ENCODE measurements around the gene CTSE. TPM values are rescaled to one million over a fixed set of nuclear protein-coding genes. Genes with fewer than 3 reads are reported as not detected.

CTSE gene
- total RNA-seq, 2 donors from 2014 or later = 10.1 to 10.8 TPM

DNA sequence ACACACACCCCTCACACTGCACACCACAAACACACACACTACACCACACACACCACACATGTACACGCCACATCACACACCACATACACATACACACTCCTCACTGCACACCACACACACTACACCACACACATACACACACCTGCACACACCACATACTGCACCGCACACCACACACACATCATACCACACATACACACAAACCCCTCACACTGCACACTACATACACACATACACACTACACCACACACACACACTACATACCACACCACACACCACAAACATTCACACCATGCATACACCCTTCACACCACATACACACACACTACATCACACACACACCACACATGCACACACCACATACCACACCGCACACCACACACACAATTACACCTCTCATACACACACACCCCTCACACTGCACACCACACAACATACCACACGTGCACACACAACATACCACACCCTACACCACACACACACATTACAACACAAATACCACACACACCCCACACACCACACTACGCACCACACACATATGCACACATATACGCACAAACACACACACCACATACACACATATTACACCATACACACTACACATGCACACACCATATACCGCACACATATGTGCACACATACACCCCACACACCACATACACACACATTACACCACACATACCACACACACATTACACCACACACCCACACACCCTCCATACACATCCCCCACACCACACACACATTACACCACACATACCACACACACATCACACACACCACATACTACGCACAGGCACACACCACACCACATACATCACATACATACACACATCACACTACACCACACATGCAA is 50.1 kb downstream of the CTSE start:
- intact Hi-C loops (cut with DNase I) = loop anchor here (10.0 kb wide), 1 partner anchor 309 kb away; no protein-coding TSS in a partner anchor
- Histone ChIP-seq H3K9ac (ENCODE audit: low read depth in 2 of 2, low read length in 2 of 2) (no peak overlapping the region), H3K4me1 (no peaks in the 10 kb centered on the region), H3K27me3 (no peaks in the 10 kb centered on the region), H3K27ac (no peak overlapping the region), H3K36me3 (no peaks in the 10 kb centered on the region), H3K9me3 (no peaks in the 10 kb centered on the region), H3K4me3 (no peak overlapping the region)
- no peak for DNase-seq
- TF ChIP-seq, protein P1, sequence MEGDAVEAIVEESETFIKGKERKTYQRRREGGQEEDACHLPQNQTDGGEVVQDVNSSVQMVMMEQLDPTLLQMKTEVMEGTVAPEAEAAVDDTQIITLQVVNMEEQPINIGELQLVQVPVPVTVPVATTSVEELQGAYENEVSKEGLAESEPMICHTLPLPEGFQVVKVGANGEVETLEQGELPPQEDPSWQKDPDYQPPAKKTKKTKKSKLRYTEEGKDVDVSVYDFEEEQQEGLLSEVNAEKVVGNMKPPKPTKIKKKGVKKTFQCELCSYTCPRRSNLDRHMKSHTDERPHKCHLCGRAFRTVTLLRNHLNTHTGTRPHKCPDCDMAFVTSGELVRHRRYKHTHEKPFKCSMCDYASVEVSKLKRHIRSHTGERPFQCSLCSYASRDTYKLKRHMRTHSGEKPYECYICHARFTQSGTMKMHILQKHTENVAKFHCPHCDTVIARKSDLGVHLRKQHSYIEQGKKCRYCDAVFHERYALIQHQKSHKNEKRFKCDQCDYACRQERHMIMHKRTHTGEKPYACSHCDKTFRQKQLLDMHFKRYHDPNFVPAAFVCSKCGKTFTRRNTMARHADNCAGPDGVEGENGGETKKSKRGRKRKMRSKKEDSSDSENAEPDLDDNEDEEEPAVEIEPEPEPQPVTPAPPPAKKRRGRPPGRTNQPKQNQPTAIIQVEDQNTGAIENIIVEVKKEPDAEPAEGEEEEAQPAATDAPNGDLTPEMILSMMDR (IDR thresholded peaks at IDR 0.05) = no peak

DNA sequence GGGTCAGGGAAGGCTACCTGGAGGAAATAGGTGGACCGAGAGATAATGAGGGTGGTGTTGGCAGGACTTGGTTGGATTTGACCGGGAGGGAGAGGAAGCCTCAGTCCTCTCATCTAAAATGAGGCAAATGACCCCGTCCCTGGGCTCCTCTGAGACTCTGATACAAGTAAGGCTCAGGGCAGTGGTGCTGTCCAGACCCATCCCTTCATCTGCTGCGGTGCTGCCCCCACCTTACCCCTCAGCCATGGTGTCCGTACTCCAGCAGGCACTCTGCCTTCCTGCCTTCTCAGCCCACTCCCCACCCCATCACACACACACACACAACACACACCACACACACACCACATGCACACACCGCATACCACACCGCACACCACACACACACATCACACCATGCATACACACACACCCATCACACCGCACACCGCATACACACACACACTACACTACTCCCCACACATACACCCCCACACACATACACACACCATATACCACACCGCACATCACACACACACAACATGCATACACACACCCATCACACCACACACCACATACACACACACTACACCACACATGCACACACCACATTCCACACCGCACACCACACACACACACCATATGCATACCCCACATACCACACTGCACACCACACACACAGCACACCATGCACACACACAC is 51.1 kb downstream of the CTSE start:
- Histone ChIP-seq H3K9ac (ENCODE audit: low read depth in 2 of 2, low read length in 2 of 2) (no peak overlapping the region), H3K27ac (no peak overlapping the region), H3K4me3 (no peak overlapping the region), H3K9me3 (no peaks in the 10 kb centered on the region), H3K36me3 (no peaks in the 10 kb centered on the region), H3K27me3 (no peaks in the 10 kb centered on the region), H3K4me1 (no peaks in the 10 kb centered on the region)
- no peak for DNase-seq
- TF ChIP-seq, protein P1 (IDR thresholded peaks at IDR 0.05) = no peak
- intact Hi-C loops (cut with DNase I) = loop anchor here (10.0 kb wide), 1 partner anchor 308 kb away; no protein-coding TSS in a partner anchor

DNA sequence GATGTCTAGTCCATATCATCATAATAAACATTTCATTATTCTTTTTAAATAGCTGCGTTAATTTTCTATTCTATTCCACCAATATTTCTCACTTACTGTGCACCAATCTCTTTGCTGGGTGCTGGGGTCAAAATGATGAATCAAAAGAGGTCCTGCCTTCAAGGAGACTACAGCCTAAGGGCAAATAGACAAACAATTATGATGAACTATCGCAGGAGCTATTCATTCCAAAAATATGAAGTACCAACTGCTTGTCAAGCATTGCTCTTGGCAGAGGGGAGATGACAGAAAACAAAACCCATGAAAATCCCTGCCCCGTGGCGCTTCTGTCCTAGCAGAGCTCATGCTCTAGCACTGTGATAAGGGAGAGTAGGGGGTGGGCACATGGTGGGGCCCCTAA is 51.6 kb downstream of the CTSE start:
- Histone ChIP-seq H3K27ac (no peak overlapping the region), H3K36me3 (no peaks in the 10 kb centered on the region), H3K9me3 (no peaks in the 10 kb centered on the region), H3K27me3 (no peaks in the 10 kb centered on the region), H3K4me1 (no peaks in the 10 kb centered on the region), H3K9ac (ENCODE audit: low read depth in 2 of 2, low read length in 2 of 2) (no peak overlapping the region), H3K4me3 (no peak overlapping the region)
- intact Hi-C loops (cut with DNase I) = loop anchor here (10.0 kb wide), 1 partner anchor 307 kb away; no protein-coding TSS in a partner anchor
- TF ChIP-seq, protein P1 (IDR thresholded peaks at IDR 0.05) = no peak
- no peak for DNase-seq

DNA sequence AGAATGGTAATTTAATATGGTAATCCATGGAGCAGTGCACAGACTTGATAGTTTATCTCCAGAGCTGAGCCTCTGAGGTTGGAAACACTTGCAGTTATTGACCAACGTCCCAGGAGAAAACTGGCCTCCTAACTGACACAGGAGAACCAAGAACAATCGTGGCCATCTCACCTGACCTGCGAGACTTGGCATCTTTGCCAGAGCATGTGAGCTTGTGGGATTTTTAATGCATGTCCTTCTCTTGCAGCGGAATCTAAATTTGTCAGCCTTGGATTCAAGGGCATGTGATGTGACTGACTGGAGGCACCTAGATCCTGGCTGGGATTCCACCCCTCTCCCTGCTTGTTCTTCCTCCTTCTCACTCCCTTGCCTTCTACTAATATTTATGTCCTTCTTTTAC is 52.6 kb downstream of the CTSE start:
- no peaks in the 10 kb centered on the region for H3K36me3 ChIP-seq
- H3K27ac ChIP-seq = no peak overlapping the region
- H3K4me3 ChIP-seq = no peak overlapping the region
- intact Hi-C loops (cut with DNase I) = loop anchor here (10.0 kb wide), 1 partner anchor 306 kb away; no protein-coding TSS in a partner anchor
- TF ChIP-seq, protein P1 (IDR thresholded peaks at IDR 0.05) = no peak
- no peak overlapping the region for H3K9ac ChIP-seq (ENCODE audit: low read depth in 2 of 2, low read length in 2 of 2)
- H3K27me3 ChIP-seq = no peaks in the 10 kb centered on the region
- no peaks in the 10 kb centered on the region for H3K4me1 ChIP-seq
- no peak for DNase-seq
- no peaks in the 10 kb centered on the region for H3K9me3 ChIP-seq

DNA sequence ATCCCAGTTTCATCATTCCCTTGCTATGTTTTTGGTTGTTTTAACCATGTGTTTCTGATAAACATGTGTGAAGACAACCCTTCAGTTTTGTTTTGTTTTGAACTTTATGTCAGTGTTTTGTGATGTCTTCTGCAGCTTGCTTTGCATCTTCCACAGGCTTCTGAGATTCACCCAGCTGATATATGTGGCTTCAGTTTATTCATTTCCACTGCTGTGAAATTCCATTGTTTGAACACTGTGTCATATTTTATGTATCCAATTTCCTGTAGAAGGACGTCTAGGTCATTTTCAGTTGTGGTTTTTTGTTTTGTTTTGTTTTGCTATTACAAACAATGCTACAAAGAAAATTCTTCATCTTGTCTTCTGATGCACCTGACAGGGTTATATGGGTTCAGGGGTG is 53.2 kb downstream of the CTSE start:
- Histone ChIP-seq H3K27ac (no peak overlapping the region), H3K9me3 (no peaks in the 10 kb centered on the region), H3K9ac (ENCODE audit: low read depth in 2 of 2, low read length in 2 of 2) (no peak overlapping the region), H3K4me1 (no peaks in the 10 kb centered on the region), H3K4me3 (no peak overlapping the region), H3K27me3 (no peaks in the 10 kb centered on the region), H3K36me3 (no peaks in the 10 kb centered on the region)
- intact Hi-C loops (cut with DNase I) = loop anchor here (10.0 kb wide), 1 partner anchor 306 kb away; no protein-coding TSS in a partner anchor
- no peak for DNase-seq
- TF ChIP-seq, protein P1 (IDR thresholded peaks at IDR 0.05) = no peak

All from colonic mucosa (tissue), 4 donors.